ENCODE measurements around the gene MAPKAP1.

- TF ChIP-seq, protein P1, sequence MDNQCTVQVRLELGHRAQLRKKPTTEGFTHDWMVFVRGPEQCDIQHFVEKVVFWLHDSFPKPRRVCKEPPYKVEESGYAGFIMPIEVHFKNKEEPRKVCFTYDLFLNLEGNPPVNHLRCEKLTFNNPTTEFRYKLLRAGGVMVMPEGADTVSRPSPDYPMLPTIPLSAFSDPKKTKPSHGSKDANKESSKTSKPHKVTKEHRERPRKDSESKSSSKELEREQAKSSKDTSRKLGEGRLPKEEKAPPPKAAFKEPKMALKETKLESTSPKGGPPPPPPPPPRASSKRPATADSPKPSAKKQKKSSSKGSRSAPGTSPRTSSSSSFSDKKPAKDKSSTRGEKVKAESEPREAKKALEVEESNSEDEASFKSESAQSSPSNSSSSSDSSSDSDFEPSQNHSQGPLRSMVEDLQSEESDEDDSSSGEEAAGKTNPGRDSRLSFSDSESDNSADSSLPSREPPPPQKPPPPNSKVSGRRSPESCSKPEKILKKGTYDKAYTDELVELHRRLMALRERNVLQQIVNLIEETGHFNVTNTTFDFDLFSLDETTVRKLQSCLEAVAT (IDR thresholded peaks at IDR 0.05): no peak
- no peak; the same call in 1 of the 2 replicates for TF ChIP-seq CEBPB (tag; IDR thresholded peaks at IDR 0.05)
- no peak for TF ChIP-seq POLR3A (IDR thresholded peaks at IDR 0.05; ENCODE audit: borderline replicate concordance, extremely low read depth, insufficient read depth, insufficient read length)
- no peak for TF ChIP-seq SIX5 (IDR thresholded peaks at IDR 0.05; ENCODE audit: borderline replicate concordance in 1 of 2, insufficient read depth in 1 of 2, low read depth in 1 of 2, low read length in 2 of 2)
Measured at GRCh38 chr9:125468646-125469045, 238.4 kb downstream of the MAPKAP1 start.

All from K562 (cell line).